BJ (cell line): ENCODE data around the gene TAPT1. TPM values are rescaled to one million over a fixed set of nuclear protein-coding genes. Genes with fewer than 3 reads are reported as not detected.

ENCODE experiments used
- CTCF ChIA-PET: fragments of 350-600 bp; formaldehyde crosslinking; extraction: SDS; loops from one replicate; lab custom pipeline; 2021; ENCODE audit warnings: antibody characterized with exemption, inconsistent platforms; lab: Yijun Ruan, JAX
- POLR2A ChIA-PET: fragments of 300-600 bp; sonication (Branson Sonifier 250); formaldehyde crosslinking; extraction: SDS; loops from one replicate; lab custom pipeline; 2021; ENCODE audit warnings: antibody characterized with exemption; lab: Charles Lee
- DNase-seq: peaks from one replicate; pipeline ENCODE4 v3.0.0-alpha.2; 2011; ENCODE audit warnings: low read depth
- H3K27me3 ChIP-seq: 2 replicates; pipeline ENCODE4 v1.6.0; 2011; ENCODE audit warnings: low read length; ENCODE audit not compliant: control insufficient read depth, insufficient read depth
- H3K36me3 ChIP-seq: 2 replicates; pipeline ENCODE4 v1.5.1; 2011; ENCODE audit warnings: low read length; ENCODE audit not compliant: control insufficient read depth, insufficient read depth
- H3K4me3 ChIP-seq: 2 replicates; pipeline ENCODE4 v1.5.1; 2011; ENCODE audit warnings: low read depth, mild to moderate bottlenecking, control low read depth, low read length
- polyA plus RNA-seq: library from polyadenylated mRNA; depleted of rRNA; stranded (reverse); fragments of >200 nt; gene quantifications from 2 replicates; pipeline ENCODE4 v1.2.3, GENCODE V29; 2011
- TF ChIP-seq, protein P1 (sequence below): IDR thresholded peaks from 2 replicates; pipeline ENCODE4 v1.5.1; 2011; ENCODE audit warnings: low read depth, mild to moderate bottlenecking, control low read depth, inconsistent platforms, low read length, moderate library complexity; ENCODE audit not compliant: insufficient read depth

The TAPT1 gene
- polyA plus RNA-seq, 1 experiment: 7.8 TPM

DNA sequence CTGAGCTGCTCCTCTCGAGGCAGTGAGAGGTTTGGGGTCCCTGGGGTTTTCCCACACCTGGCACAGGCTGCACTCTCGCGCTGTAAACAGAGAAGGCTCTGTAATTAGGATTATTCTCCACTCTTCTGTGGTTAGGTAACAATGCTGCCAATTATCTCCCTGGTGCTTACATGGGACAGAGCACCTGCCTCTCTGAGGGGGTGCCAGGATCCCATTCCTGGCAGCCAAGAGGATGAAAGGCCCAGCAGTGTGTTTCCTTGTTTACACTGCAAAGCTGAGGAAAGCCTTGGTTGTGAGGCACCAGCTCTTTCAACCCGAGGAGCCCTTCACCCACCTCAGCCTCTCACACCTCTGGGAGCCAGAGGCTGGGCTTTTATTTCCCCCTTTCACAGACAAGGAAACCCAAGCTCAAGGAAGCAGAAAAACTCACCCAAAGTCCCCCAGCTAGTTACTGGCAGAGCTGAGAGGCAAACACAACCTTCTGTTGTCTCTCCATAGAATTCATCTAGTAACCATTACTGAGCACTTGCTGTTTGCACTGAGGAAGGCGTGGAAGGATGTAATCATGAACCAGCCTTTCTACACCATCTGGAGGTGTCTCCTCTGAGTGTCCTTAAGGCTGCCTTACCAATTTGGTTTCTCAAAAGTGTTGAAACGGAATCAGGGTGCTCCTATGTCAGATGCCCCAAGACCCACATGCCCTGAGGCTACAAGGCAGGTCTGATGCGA is 102.8 kb downstream of the TAPT1 start:
- no peak for DNase-seq
- TF ChIP-seq, protein P1, sequence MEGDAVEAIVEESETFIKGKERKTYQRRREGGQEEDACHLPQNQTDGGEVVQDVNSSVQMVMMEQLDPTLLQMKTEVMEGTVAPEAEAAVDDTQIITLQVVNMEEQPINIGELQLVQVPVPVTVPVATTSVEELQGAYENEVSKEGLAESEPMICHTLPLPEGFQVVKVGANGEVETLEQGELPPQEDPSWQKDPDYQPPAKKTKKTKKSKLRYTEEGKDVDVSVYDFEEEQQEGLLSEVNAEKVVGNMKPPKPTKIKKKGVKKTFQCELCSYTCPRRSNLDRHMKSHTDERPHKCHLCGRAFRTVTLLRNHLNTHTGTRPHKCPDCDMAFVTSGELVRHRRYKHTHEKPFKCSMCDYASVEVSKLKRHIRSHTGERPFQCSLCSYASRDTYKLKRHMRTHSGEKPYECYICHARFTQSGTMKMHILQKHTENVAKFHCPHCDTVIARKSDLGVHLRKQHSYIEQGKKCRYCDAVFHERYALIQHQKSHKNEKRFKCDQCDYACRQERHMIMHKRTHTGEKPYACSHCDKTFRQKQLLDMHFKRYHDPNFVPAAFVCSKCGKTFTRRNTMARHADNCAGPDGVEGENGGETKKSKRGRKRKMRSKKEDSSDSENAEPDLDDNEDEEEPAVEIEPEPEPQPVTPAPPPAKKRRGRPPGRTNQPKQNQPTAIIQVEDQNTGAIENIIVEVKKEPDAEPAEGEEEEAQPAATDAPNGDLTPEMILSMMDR: no peak
- H3K27me3 ChIP-seq: peaks cover 2% of the 10 kb centered on the region
- ChIA-PET CTCF (interaction anchor here (0.6 kb wide), 1 partner anchor 574 kb away, joined by 3 read pairs; no protein-coding TSS in a partner anchor), POLR2A (no interaction called here)
- H3K4me3 ChIP-seq: no peak overlapping the region
- H3K36me3 ChIP-seq: no peaks in the 10 kb centered on the region

DNA sequence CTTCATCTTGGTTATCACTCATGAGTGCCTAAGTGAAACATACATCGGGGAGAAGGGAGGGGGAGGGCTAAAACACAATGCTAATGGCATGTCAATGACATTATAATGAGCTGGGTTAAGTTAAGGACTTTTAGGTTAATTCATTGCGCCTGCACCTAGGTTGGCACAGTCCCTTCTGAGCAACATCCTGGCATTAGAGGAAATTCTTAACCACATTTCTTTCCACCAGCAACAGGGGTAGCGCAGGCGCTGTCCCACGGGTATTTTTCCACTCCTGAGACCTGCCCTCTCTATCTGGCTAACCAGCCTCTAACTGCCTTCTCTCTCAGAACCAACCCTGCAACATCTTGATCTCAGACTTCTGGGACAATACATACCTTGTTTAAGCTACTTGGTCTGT is 103.5 kb downstream of the TAPT1 start:
- CTCF ChIA-PET: no interaction called here
- DNase-seq: no peak
- Histone ChIP-seq H3K36me3 (no peaks in the 10 kb centered on the region), H3K27me3 (peaks cover 2% of the 10 kb centered on the region), H3K4me3 (no peak overlapping the region)
- POLR2A ChIA-PET: no interaction called here
- TF ChIP-seq, protein P1: no peak

DNA sequence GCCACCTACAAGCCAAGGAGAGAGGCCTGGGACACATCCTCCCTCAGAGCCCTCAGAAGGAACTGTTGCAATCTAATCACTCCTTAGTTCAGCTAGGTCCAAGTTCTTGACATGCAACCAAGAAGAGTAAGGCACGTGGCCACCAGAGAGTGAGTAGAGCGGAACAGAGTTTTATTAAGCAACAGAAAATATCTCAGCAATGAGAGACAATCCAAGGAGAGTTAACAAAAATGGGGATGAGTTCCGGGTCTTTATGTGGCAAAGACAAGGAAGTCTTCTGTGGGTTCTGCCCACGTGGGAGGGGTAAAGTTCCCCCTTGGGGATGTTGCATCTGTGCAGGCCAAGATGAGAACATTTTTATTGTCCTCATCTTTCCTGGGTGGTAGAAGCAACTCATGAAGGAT is 104.0 kb downstream of the TAPT1 start:
- Histone ChIP-seq H3K4me3 (no peak overlapping the region), H3K27me3 (peaks cover 2% of the 10 kb centered on the region), H3K36me3 (no peaks in the 10 kb centered on the region)
- CTCF ChIA-PET: no interaction called here
- POLR2A ChIA-PET: no interaction called here
- DNase-seq: no peak
- TF ChIP-seq, protein P1: no peak

DNA sequence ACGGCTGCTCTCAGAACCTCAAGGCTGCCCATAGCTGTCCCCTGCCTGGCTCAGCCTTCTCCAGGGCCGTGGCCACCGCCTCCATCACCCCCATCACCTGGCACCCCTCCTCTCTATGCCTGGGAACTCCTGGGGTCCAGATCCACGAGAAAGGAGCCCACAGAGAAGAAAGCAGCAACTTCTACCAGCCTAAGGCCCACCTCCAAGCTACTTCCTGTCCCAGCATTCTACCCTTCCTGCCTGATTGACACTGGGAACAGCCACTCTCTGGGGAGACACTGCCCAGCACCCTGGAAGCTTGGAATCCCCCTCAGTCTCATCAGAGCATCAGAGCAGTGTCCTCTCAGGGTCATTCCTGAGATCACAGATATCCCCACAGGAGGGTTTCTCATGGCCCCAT is 105.6 kb downstream of the TAPT1 start:
- no peaks in the 10 kb centered on the region for H3K36me3 ChIP-seq
- ChIA-PET CTCF (no interaction called here), POLR2A (no interaction called here)
- TF ChIP-seq, protein P1: no peak
- no peak for DNase-seq
- no peak overlapping the region for H3K4me3 ChIP-seq
- H3K27me3 ChIP-seq: peaks cover 5% of the 10 kb centered on the region

DNA sequence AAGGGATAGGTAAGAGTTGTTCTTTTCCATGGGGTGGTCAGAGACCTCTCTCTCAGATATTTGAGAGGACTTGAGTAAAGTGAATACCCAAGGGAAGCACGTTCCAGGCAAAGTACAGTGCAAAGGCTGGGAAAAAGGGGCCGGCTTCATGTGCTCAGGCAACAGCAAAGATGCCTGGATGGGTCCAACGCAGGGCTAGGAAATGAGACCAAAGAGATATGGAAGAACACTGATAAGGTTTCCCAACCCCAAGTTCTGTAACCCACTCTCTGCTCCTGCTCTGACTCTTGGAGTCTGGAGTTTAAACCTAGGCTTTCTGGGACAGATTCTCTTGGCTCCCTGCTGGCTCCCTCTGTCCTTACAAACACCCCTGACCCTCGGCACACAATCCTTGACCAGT is 106.3 kb downstream of the TAPT1 start:
- no peak for DNase-seq
- CTCF ChIA-PET: no interaction called here
- no peaks in the 10 kb centered on the region for H3K36me3 ChIP-seq
- H3K27me3 ChIP-seq: peaks cover 5% of the 10 kb centered on the region; the same call in 1 of the 2 replicates
- TF ChIP-seq, protein P1: no peak
- POLR2A ChIA-PET: no interaction called here
- H3K4me3 ChIP-seq: no peak overlapping the region
